Neural progenitor cell (in vitro differentiated cells): ENCODE data around the gene TSHZ2.

Experiments used
- EZH2 ChIP-seq: fragments of 200-600 bp; sonication (generic); IDR thresholded peaks from 2 replicates; pipeline ENCODE4 v1.6.1; 2017; ENCODE audit warnings: antibody characterized with exemption, mild to moderate bottlenecking, moderate library complexity
- TF ChIP-seq, protein P1 (sequence below): fragments of 200-600 bp; sonication (generic); IDR thresholded peaks from 2 replicates; pipeline ENCODE4 v1.5.1; 2017; ENCODE audit warnings: antibody characterized with exemption, mild to moderate bottlenecking

DNA sequence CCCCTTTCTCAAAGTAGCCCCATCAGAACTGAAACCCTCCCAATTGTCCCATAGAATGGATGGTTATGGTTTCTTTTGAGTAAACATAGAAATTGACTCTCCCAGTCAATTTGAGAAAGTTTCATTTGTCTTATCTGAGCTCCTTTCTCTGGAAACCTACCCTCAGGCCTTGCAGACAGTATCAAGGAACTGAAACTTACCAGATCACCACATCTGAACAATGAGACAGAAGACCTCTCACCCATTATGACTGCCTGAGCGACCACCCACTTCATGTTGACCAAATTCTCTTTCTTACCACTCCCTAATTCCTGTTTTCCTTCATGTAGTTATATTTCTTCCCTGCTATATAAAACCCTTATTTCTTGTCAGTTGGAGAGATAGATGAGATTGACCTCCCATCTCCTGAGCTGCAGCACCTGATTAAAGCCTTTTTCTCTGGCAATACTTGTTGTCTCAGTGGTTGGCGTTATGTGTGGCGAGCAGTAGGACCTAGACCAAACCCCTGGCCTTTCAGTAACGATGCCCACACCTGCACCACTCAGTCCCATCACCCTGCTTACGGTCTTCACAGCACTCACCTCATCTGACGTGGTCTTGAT lies 482.6 kb downstream of the TSHZ2 start:
- TF ChIP-seq, protein P1, sequence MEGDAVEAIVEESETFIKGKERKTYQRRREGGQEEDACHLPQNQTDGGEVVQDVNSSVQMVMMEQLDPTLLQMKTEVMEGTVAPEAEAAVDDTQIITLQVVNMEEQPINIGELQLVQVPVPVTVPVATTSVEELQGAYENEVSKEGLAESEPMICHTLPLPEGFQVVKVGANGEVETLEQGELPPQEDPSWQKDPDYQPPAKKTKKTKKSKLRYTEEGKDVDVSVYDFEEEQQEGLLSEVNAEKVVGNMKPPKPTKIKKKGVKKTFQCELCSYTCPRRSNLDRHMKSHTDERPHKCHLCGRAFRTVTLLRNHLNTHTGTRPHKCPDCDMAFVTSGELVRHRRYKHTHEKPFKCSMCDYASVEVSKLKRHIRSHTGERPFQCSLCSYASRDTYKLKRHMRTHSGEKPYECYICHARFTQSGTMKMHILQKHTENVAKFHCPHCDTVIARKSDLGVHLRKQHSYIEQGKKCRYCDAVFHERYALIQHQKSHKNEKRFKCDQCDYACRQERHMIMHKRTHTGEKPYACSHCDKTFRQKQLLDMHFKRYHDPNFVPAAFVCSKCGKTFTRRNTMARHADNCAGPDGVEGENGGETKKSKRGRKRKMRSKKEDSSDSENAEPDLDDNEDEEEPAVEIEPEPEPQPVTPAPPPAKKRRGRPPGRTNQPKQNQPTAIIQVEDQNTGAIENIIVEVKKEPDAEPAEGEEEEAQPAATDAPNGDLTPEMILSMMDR: no peak
- no peak for TF ChIP-seq EZH2
